ENCODE data around the gene ZAP70. TPM values are rescaled to one million over a fixed set of nuclear protein-coding genes. Genes with fewer than 3 reads are reported as not detected.

ZAP70 gene
- total and polyA plus RNA-seq, 2 donors (not counting 1 experiment from before 2014, with no cell fraction given): not detected

GRCh38 chr2:97761192-97761591 is 47.8 kb downstream of the ZAP70 start:
- H3K9me3 ChIP-seq (ENCODE audit: control insufficient read depth, insufficient read depth, low read depth, low read length): no peaks in the 10 kb centered on the region
- no peak overlapping the region for H2AFZ ChIP-seq (ENCODE audit: low read length)
- peaks cover 14% of the 10 kb centered on the region for H3K36me3 ChIP-seq (ENCODE audit: control insufficient read depth, insufficient read depth, low read length)
- no peak overlapping the region for H3K4me3 ChIP-seq (replicated peaks in 1 of 4; ENCODE audit: control extremely low read depth in 1 of 4, insufficient read depth in 1 of 4, low read depth in 3 of 4, low read length in 4 of 4)
- no peaks in the 10 kb centered on the region for H3K4me1 ChIP-seq (ENCODE audit: control insufficient read depth, extremely low read depth, insufficient read depth, low read length)
- H3K79me2 ChIP-seq (ENCODE audit: control insufficient read depth, insufficient read depth, low read length): no peaks in the 10 kb centered on the region
- H4K20me1 ChIP-seq (ENCODE audit: control insufficient read depth, extremely low read depth, insufficient read depth, low read length): no peaks in the 10 kb centered on the region
- no peak overlapping the region for H3K27ac ChIP-seq (ENCODE audit: insufficient read depth, low read length)
- no peak overlapping the region for H3K4me2 ChIP-seq (ENCODE audit: extremely low read depth, insufficient read depth, low read length)
- DNase-seq (ENCODE audit: low read depth in 2 of 2): no peak
- no peaks in the 10 kb centered on the region for H3K27me3 ChIP-seq (ENCODE audit: control insufficient read depth, insufficient read depth, low read length)
- TF ChIP-seq CTCF (conservative IDR thresholded peaks at IDR 0.05 in 1 of 2, IDR thresholded peaks at IDR 0.05 in 1 of 2; ENCODE audit: low read depth in 1 of 2, low read length in 2 of 2): no peak
- no peak for TF ChIP-seq EZH2 (IDR thresholded peaks at IDR 0.05; ENCODE audit: low read length, missing control alignments)
- no peak overlapping the region for H3K9ac ChIP-seq (ENCODE audit: insufficient read depth, low read length)

GRCh38 chr2:97763176-97763845 is 49.9 kb downstream of the ZAP70 start:
- Histone ChIP-seq H2AFZ (ENCODE audit: low read length) (no peak overlapping the region), H3K9me3 (ENCODE audit: control insufficient read depth, insufficient read depth, low read depth, low read length) (no peaks in the 10 kb centered on the region), H3K36me3 (ENCODE audit: control insufficient read depth, insufficient read depth, low read length) (peaks cover 14% of the 10 kb centered on the region), H3K79me2 (ENCODE audit: control insufficient read depth, insufficient read depth, low read length) (no peaks in the 10 kb centered on the region), H3K9ac (ENCODE audit: insufficient read depth, low read length) (no peak overlapping the region), H4K20me1 (ENCODE audit: control insufficient read depth, extremely low read depth, insufficient read depth, low read length) (no peaks in the 10 kb centered on the region), H3K4me1 (ENCODE audit: control insufficient read depth, extremely low read depth, insufficient read depth, low read length) (no peaks in the 10 kb centered on the region), H3K27ac (ENCODE audit: insufficient read depth, low read length) (no peak overlapping the region), H3K27me3 (ENCODE audit: control insufficient read depth, insufficient read depth, low read length) (no peaks in the 10 kb centered on the region), H3K4me2 (ENCODE audit: extremely low read depth, insufficient read depth, low read length) (no peak overlapping the region), H3K4me3 (replicated peaks in 1 of 4; ENCODE audit: control extremely low read depth in 1 of 4, insufficient read depth in 1 of 4, low read depth in 3 of 4, low read length in 4 of 4) (no peak overlapping the region)
- TF ChIP-seq CTCF (conservative IDR thresholded peaks at IDR 0.05 in 1 of 2, IDR thresholded peaks at IDR 0.05 in 1 of 2; ENCODE audit: low read depth in 1 of 2, low read length in 2 of 2) (no peak), EZH2 (IDR thresholded peaks at IDR 0.05; ENCODE audit: low read length, missing control alignments) (no peak)
- no peak for DNase-seq (ENCODE audit: low read depth in 2 of 2)

- TF ChIP-seq CTCF (conservative IDR thresholded peaks at IDR 0.05 in 1 of 2, IDR thresholded peaks at IDR 0.05 in 1 of 2; ENCODE audit: low read depth in 1 of 2, low read length in 2 of 2) (no peak), EZH2 (IDR thresholded peaks at IDR 0.05; ENCODE audit: low read length, missing control alignments) (no peak)
- peaks cover 11% of the 10 kb centered on the region for H3K36me3 ChIP-seq (ENCODE audit: control insufficient read depth, insufficient read depth, low read length)
- no peak for DNase-seq (ENCODE audit: low read depth in 2 of 2)
- no peaks in the 10 kb centered on the region for H3K9me3 ChIP-seq (ENCODE audit: control insufficient read depth, insufficient read depth, low read depth, low read length)
- no peak overlapping the region for H3K27ac ChIP-seq (ENCODE audit: insufficient read depth, low read length)
- no peaks in the 10 kb centered on the region for H3K4me1 ChIP-seq (ENCODE audit: control insufficient read depth, extremely low read depth, insufficient read depth, low read length)
- H3K4me3 ChIP-seq (replicated peaks in 1 of 4; ENCODE audit: control extremely low read depth in 1 of 4, insufficient read depth in 1 of 4, low read depth in 3 of 4, low read length in 4 of 4): no peak overlapping the region
- no peak overlapping the region for H3K9ac ChIP-seq (ENCODE audit: insufficient read depth, low read length)
- H4K20me1 ChIP-seq (ENCODE audit: control insufficient read depth, extremely low read depth, insufficient read depth, low read length): no peaks in the 10 kb centered on the region
- no peak overlapping the region for H2AFZ ChIP-seq (ENCODE audit: low read length)
- no peaks in the 10 kb centered on the region for H3K27me3 ChIP-seq (ENCODE audit: control insufficient read depth, insufficient read depth, low read length)
- no peak overlapping the region for H3K4me2 ChIP-seq (ENCODE audit: extremely low read depth, insufficient read depth, low read length)
- no peaks in the 10 kb centered on the region for H3K79me2 ChIP-seq (ENCODE audit: control insufficient read depth, insufficient read depth, low read length)
Observed at GRCh38 chr2:97764559-97765263, 51.3 kb downstream of the ZAP70 start.

Measured in fibroblast of lung (primary cell).